Subcutaneous adipose tissue (tissue), 4 donors: ENCODE data around the gene MUC12. TPM values are rescaled to one million over a fixed set of nuclear protein-coding genes. Genes with fewer than 3 reads are reported as not detected.

Source experiments
- CTCF ChIP-seq: fragments of 450-650 bp; IDR thresholded peaks from one replicate; pipeline ENCODE4 v1.5.1; 2016; ENCODE audit warnings: low read depth, mild to moderate bottlenecking, control low read depth, antibody characterized with exemption, moderate library complexity
- total RNA-seq, 4 donors: library from RNA; depleted of rRNA; stranded (reverse); fragments of >200 nt; gene quantifications; one replicate each; pipeline ENCODE4 v1.1.0, GENCODE V29; 2016

Gene MUC12
- total RNA-seq, 4 donors from 2014 or later = under 0.01 to 0.34 (median 0.08) TPM

GRCh38 chr7:100971111-100972001, 2.0 kb downstream of the MUC12 start:
- TF ChIP-seq CTCF = no peak

- no peak for TF ChIP-seq CTCF
These were observed 2.6 kb downstream of the MUC12 start for GRCh38 chr7:100972002-100972347.

DNA sequence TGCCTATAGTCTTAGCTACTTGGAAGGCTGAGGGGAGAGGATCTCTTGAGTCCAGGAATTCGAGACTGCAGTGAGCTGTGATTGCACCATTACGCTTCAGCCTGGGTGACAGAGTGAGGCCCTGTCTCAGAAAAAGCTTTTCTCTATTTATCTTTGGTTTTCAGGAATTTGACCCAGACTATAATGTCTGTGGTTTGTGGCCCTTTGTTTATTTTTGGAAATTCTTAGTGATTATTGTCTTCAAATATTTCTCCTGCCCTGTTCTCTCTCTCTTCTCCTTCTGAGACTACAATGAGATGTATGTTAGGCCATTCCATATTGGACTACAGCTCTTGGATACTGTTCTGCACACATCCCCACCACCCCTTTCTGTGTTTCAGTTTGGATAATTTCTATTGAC, 4.7 kb downstream of the MUC12 start:
- no peak for TF ChIP-seq CTCF

DNA sequence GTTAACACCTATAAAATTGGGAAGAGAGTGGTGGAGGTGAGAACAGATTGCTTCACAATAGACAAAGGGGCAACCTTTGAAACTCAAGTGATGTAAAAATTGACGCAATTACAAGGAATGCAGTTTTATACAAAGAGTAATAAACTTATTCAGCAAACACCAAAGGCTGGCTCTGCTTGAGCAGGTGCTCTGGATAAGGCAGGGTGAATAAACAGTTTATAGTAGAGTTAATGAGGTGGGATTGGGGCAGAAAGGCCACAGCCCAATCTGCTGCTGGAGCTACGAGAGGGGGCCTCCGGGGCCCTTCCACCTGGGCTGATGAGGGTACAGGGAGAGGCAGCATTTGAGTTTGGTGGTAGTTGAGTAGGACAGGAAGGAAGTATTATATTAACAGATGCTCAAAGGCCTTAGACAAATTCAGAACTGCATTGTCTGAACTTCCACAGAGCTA, 6.0 kb downstream of the MUC12 start:
- no peak for TF ChIP-seq CTCF

GRCh38 chr7:100978300-100978699, 8.9 kb downstream of the MUC12 start:
- no peak for TF ChIP-seq CTCF

DNA sequence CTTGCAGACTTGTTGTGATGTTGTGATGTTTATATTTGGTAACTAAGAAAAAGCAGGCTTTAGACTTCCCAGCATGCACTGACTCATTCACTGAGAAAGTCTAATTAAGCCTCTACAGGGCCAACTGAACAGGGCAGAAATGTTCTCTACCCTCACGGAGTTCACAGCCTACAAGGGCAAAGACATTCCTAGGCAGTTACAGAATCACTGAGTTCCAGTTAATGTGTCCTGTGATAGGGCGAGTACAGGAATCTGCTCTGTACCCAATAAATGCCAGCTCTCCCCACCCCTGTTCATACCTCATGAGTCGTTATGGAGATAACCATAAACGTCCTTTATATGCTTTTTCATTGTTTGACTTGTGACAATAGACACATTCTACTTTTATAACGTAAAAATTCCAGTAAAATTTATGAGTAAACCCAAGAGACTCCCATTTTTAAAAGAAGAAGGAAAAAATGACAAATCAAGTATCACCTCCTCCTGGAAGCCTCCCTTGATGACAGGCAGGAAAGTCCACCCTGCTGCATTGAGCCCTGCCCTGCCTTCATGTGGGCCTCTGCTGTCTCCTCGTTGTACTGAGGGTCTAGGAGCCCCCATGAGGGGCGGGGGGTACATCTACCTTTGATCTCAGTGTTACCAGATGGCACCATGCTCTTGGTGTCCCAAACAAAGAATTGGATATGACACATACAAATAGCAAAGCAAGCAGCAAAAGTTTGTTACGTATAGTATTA, 14.3 kb downstream of the MUC12 start:
- no peak for TF ChIP-seq CTCF

- no peak for TF ChIP-seq CTCF
These were observed 22.3 kb downstream of the MUC12 start for GRCh38 chr7:100991631-100992030.
